Measurements from ENCODE around the gene GABRQ. TPM values are rescaled to one million over a fixed set of nuclear protein-coding genes. Genes with fewer than 3 reads are reported as not detected.

GABRQ gene
- total and polyA plus RNA-seq, 2 donors (not counting 1 experiment from before 2014, with no cell fraction given) = not detected

GRCh38 chrX:152601848-152602616 is 35.7 kb upstream of the GABRQ start:
- DNase-seq (ENCODE audit: low read depth in 2 of 2) = peak in 1 of 2 donors; percentile 66
- no peaks in the 10 kb centered on the region for H3K79me2 ChIP-seq (ENCODE audit: control insufficient read depth, insufficient read depth, low read length)

GRCh38 chrX:152614791-152615190 is 22.9 kb upstream of the GABRQ start:
- no peak overlapping the region for H3K9ac ChIP-seq (ENCODE audit: insufficient read depth, low read length)
- TF ChIP-seq EZH2 (IDR thresholded peaks at IDR 0.05; ENCODE audit: low read length, missing control alignments) (no peak), CTCF (conservative IDR thresholded peaks at IDR 0.05 in 1 of 2, IDR thresholded peaks at IDR 0.05 in 1 of 2; ENCODE audit: low read depth in 1 of 2, low read length in 2 of 2) (no peak)
- no peaks in the 10 kb centered on the region for H3K36me3 ChIP-seq (ENCODE audit: control insufficient read depth, insufficient read depth, low read length)
- H2AFZ ChIP-seq (ENCODE audit: low read length) = no peak overlapping the region
- no peak overlapping the region for H3K4me2 ChIP-seq (ENCODE audit: extremely low read depth, insufficient read depth, low read length)
- no peak overlapping the region for H3K4me3 ChIP-seq (replicated peaks in 1 of 4; ENCODE audit: control extremely low read depth in 1 of 4, insufficient read depth in 1 of 4, low read depth in 3 of 4, low read length in 4 of 4)
- DNase-seq (ENCODE audit: low read depth in 2 of 2) = no peak
- H3K4me1 ChIP-seq (ENCODE audit: control insufficient read depth, extremely low read depth, insufficient read depth, low read length) = no peaks in the 10 kb centered on the region
- no peaks in the 10 kb centered on the region for H3K9me3 ChIP-seq (ENCODE audit: control insufficient read depth, insufficient read depth, low read depth, low read length)
- H3K27ac ChIP-seq (ENCODE audit: insufficient read depth, low read length) = no peak overlapping the region
- H3K79me2 ChIP-seq (ENCODE audit: control insufficient read depth, insufficient read depth, low read length) = no peaks in the 10 kb centered on the region
- no peaks in the 10 kb centered on the region for H3K27me3 ChIP-seq (ENCODE audit: control insufficient read depth, insufficient read depth, low read length)
- H4K20me1 ChIP-seq (ENCODE audit: control insufficient read depth, extremely low read depth, insufficient read depth, low read length) = no peaks in the 10 kb centered on the region

More at GRCh38 chrX:152601848-152602616, 35.7 kb upstream of the GABRQ start:
- H3K27ac ChIP-seq (ENCODE audit: insufficient read depth, low read length) = no peak overlapping the region
- H2AFZ ChIP-seq (ENCODE audit: low read length) = no peak overlapping the region
- H3K4me3 ChIP-seq (replicated peaks in 1 of 4; ENCODE audit: control extremely low read depth in 1 of 4, insufficient read depth in 1 of 4, low read depth in 3 of 4, low read length in 4 of 4) = no peak overlapping the region
- no peak overlapping the region for H3K4me2 ChIP-seq (ENCODE audit: extremely low read depth, insufficient read depth, low read length)
- H4K20me1 ChIP-seq (ENCODE audit: control insufficient read depth, extremely low read depth, insufficient read depth, low read length) = no peaks in the 10 kb centered on the region
- no peaks in the 10 kb centered on the region for H3K36me3 ChIP-seq (ENCODE audit: control insufficient read depth, insufficient read depth, low read length)
- no peaks in the 10 kb centered on the region for H3K9me3 ChIP-seq (ENCODE audit: control insufficient read depth, insufficient read depth, low read depth, low read length)
- H3K4me1 ChIP-seq (ENCODE audit: control insufficient read depth, extremely low read depth, insufficient read depth, low read length) = no peaks in the 10 kb centered on the region
- TF ChIP-seq CTCF (conservative IDR thresholded peaks at IDR 0.05 in 1 of 2, IDR thresholded peaks at IDR 0.05 in 1 of 2; ENCODE audit: low read depth in 1 of 2, low read length in 2 of 2) = no peak
- no peak for TF ChIP-seq EZH2 (IDR thresholded peaks at IDR 0.05; ENCODE audit: low read length, missing control alignments)
- H3K27me3 ChIP-seq (ENCODE audit: control insufficient read depth, insufficient read depth, low read length) = no peaks in the 10 kb centered on the region
- no peak overlapping the region for H3K9ac ChIP-seq (ENCODE audit: insufficient read depth, low read length)

- Histone ChIP-seq H3K9me3 (ENCODE audit: control insufficient read depth, insufficient read depth, low read depth, low read length) (no peaks in the 10 kb centered on the region), H3K27ac (ENCODE audit: insufficient read depth, low read length) (no peak overlapping the region), H3K36me3 (ENCODE audit: control insufficient read depth, insufficient read depth, low read length) (no peaks in the 10 kb centered on the region), H3K4me3 (replicated peaks in 1 of 4; ENCODE audit: control extremely low read depth in 1 of 4, insufficient read depth in 1 of 4, low read depth in 3 of 4, low read length in 4 of 4) (no peak overlapping the region), H3K27me3 (ENCODE audit: control insufficient read depth, insufficient read depth, low read length) (no peaks in the 10 kb centered on the region), H3K79me2 (ENCODE audit: control insufficient read depth, insufficient read depth, low read length) (no peaks in the 10 kb centered on the region), H3K9ac (ENCODE audit: insufficient read depth, low read length) (no peak overlapping the region), H3K4me1 (ENCODE audit: control insufficient read depth, extremely low read depth, insufficient read depth, low read length) (no peaks in the 10 kb centered on the region), H2AFZ (ENCODE audit: low read length) (no peak overlapping the region), H3K4me2 (ENCODE audit: extremely low read depth, insufficient read depth, low read length) (no peak overlapping the region), H4K20me1 (ENCODE audit: control insufficient read depth, extremely low read depth, insufficient read depth, low read length) (no peaks in the 10 kb centered on the region)
- peak in 1 of 2 donors; percentile 36 for DNase-seq (ENCODE audit: low read depth in 2 of 2)
- no peak for TF ChIP-seq CTCF (conservative IDR thresholded peaks at IDR 0.05 in 1 of 2, IDR thresholded peaks at IDR 0.05 in 1 of 2; ENCODE audit: low read depth in 1 of 2, low read length in 2 of 2)
- TF ChIP-seq EZH2 (IDR thresholded peaks at IDR 0.05; ENCODE audit: low read length, missing control alignments) = no peak
These were observed 17.8 kb upstream of the GABRQ start for GRCh38 chrX:152619897-152620296.

All from fibroblast of lung (primary cell).